ELR (cell line): ENCODE data around the gene FAM228A.
"Not testable (repeated sequence)": the region's sequence is repeated elsewhere in the genome, so short reads cannot be mapped to it uniquely, and the experiment has no call there.

Experiments used
- DNase-seq: peaks from one replicate; pipeline ENCODE4 v3.0.0-alpha.2; 2015; ENCODE audit warnings: low read depth

Gene FAM228A

DNA sequence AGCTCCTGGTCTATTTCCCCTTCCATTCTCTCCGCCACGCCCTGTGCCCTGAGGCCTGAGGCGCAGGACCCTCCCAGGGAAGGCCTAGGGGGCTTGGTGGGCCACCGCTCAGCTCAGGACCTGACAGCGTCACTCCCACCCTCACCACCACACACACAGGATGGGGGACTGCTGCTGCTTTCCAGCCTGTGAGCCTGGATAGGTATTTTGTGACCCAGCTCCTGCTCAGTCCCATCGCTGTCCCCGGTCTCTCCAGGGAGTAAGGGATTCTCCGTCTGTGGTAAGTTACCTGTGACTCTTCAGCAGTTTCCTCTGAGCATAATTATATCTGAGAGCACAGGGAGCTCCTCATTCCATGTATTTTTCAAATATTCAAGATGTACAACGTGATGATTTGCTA lies 16.3 kb downstream of the FAM228A start:
- no peak for DNase-seq

- DNase-seq: no peak
Observed at GRCh38 chr2:24191848-24192247, 17.0 kb downstream of the FAM228A start.

- DNase-seq: not testable (repeated sequence)
Observed at GRCh38 chr2:24197213-24197612, 22.4 kb downstream of the FAM228A start.

DNA sequence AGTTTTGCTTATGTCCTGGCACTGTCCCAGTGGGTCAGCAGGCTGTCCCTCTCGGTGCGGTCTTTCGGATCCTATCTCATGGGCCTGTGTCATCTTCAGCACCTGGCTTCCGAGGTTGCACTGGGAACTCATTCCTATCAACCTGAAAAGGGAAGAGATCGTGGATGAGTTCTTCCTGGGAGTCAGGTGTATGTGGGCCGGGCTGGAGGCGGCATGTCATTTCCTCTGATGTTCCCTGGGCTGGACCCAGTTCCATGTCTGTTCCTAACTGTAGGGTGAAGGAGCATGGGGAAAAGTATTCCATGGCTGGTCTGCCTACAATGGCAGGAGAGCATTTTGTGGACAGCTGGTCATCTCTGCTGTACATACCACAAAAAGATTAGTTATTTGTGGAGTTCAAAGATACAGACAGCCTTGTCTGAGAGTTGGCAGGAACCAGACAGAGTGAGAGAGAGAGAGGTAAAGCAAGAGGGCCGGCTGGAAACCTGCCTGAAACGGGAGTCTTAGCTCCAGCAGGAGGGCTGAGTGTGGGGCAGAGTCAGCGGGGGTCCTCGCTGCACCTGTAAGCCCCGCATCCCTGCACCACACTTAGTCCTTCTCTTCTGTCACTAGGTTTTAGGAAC lies 25.2 kb downstream of the FAM228A start:
- DNase-seq: no peak

GRCh38 chr2:24200799-24201198 lies 25.9 kb downstream of the FAM228A start:
- DNase-seq: no peak

DNA sequence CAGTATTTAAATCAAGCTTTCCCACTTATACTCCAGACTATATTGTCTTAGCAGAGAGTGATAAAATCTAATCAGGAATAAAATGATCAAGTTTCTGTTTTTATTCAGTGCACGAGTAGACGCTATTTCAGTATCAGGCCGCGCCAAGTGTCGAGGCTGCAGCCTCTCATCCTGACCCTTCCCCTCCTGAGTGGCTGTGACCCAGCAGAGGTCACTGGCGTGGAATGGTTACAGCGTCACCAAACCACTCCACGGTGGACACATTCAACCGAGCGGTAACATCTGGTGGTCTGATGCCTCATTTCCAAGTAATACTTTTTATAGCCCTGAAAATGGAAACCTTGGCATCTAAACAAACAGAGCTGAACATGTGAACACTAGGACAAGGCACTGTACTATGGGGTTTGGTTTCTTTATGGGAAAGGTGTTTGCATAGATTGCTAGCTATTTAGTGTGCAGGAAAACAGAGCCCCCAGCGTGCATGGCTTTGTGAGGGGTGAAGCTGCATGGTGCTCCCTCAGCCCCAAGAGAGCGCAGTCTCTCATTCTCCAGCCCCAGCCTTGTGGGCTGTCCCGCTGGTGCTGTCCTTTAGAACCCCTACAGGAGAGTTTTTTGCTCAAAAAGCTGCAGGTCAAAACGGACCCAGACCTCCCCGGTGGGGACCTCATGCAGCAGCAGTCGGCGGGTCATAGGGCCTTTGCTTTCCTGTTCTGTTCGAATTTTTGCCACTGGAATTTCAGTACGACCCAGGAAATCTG lies 28.4 kb downstream of the FAM228A start:
- no peak for DNase-seq

DNA sequence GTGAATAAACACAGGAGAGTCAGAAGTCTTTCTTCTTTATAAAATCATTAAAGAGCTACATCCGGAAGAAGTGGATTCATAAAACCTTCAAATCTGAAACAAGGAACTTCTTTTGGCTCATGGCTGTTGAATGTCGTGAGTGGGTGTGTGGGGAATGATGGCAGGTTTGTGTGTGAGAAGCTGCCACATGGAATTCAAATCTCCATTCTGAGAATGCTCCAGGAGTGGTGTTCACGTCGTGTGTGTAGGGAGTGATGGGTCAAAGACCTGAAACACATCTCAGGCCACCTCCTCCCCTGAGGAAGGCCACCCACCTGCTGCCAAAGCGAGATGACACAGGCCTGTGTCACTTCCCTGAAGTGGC lies 28.9 kb downstream of the FAM228A start:
- DNase-seq: no peak

GRCh38 chr2:24204505-24204904 lies 29.7 kb downstream of the FAM228A start:
- no peak for DNase-seq

GRCh38 chr2:24205131-24205530 lies 30.3 kb downstream of the FAM228A start:
- no peak for DNase-seq

GRCh38 chr2:24206242-24206641 lies 31.4 kb downstream of the FAM228A start:
- DNase-seq: no peak

DNA sequence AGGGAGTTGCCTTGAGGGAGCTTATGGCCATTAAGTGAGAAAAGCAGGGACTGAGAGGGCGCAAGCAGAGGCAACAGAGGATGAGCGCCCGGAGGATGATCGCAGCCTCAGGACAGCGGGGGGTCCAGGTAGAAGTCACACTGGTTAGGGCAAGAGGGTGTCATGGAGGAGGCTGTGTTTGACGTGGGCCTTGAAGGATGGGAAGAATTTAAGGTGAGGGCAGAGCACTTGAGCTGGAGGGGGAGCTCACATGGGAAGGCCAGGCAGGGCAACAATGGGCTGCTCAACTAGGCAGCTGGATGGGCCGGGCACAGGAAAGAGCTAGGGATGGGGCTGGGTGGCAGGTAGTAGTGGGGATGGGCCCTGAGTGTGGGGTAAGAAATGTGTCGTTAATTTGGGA lies 31.9 kb downstream of the FAM228A start:
- DNase-seq: no peak

- no peak for DNase-seq
Observed at GRCh38 chr2:24207359-24207758, 32.5 kb downstream of the FAM228A start.

DNA sequence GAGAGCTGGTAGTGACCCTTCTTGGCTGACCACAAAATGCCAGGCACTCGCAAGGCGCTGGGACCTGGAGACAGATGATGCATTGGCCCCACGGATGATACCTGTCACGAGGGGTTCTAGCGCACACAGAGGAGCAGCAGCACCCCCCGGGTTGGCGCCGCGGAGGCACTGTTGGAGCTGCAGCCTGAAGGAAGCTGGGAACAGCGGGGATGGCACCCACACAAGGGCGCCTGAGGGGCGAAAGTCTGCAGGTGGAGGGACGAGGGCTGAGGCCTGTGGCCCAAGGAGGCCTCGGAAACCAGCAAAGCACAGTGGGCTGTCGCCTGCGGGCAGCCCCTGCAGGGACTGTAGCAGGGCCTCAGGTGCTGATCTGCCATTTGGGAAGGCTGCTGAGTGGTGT lies 33.6 kb downstream of the FAM228A start:
- no peak for DNase-seq

- DNase-seq: no peak
Observed at GRCh38 chr2:24209389-24210105, 34.7 kb downstream of the FAM228A start.

DNA sequence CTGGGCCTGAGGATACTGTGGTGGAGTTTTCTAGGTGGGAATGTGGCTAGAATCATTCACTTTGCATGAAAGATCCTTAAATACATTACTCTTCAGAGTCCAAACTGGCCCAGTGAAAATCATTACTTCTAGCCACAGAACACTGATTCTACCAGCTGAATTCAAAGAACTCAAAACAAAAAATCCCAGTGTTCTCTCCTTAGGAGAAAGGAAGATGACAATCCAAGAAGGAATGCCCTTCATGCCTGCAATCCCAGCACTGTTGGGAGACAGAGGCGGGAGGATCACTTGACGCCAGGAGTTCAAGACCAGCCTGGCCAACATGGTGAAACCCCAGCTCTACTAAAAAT lies 35.2 kb downstream of the FAM228A start:
- no peak for DNase-seq

DNA sequence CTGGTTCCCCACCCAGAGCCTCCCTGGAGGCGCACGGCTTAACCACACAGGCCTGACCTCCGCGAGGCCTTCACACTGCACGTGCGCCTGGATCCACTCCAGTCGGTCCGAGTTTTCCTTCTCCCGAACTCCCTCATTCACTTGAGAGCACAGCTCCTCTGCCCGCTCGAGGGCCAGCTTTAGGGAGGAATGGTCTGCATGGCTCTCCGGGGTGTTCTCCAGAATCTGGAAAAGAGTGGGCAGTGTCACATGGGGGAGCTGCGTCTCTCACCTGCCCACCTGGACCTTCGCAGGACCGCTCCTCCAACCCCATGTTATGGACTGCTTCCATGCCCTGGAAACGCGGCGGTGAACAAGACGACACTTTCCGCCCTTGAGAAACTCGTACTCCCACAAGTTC lies 35.9 kb downstream of the FAM228A start:
- no peak for DNase-seq

DNA sequence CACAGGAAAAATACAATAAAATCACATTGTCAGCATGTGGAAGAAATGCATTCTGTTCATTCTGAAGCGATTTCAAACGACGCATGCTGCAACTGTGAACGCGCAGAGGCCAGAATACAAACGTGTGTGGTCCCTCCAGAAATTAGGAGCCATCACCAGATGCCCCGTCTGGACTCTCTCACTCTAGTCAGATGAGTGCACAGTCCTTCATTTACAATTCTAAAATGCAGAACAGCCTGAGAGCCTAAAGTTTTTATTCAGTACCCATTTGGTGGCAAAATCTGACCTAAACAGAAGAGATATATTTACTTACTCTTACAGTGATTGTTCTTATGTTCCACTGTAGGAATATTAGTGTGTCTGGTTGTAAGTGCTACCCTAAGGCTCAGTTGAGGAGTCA lies 36.6 kb downstream of the FAM228A start:
- no peak for DNase-seq

- no peak for DNase-seq
Observed at GRCh38 chr2:24214880-24215279, 40.0 kb downstream of the FAM228A start.

GRCh38 chr2:24220554-24221291 lies 45.9 kb downstream of the FAM228A start:
- no peak for DNase-seq

DNA sequence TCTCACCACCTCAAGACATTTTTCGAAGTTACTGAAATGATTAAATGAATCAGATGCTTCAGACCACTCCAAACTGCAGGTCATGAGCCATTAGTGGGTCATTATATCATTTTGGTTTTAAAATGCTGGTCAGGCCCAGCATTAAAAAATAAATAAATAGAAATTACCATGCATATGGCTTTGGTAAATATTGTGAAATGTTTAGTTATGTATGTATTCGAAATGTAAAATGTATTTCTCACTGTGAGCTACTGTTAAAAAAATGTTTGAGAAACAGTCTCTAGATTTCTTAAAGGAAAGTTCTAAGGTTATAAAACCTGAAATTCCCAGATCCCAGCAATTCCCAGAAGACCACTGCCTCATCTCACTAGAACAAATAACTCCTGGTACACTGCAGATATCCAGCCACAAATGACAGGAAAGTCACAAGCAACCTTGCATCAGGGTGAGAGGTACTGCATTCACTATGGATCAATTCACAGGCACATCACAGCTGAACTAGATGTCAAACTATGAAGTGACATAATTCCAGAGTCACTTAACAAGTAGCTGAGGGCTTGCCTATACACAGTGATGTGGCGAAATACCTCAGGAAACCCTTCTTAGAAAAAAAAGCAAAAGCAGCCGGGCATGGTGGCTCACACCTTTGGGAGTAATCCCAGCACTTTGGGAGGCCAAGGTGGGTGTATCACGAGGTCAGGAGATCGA lies 46.6 kb downstream of the FAM228A start:
- DNase-seq: no peak

DNA sequence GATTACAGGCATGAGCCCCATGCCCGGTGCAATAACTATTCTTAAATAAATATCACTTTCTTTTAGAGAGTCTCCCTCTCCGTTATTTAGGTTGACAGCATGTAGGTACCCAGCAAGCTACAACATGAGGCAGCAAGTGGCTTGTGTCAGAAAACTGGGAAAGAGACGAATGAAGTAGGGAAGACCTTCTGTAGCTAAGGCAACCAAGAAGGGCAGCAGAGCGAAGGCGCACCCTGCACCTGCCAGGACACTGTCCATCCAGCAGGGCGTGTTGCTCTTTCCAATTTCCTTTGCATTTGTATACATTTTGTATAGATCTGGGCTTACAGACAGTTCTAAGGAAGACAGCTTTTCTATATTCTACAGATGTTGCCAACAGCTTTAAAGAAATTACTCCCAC lies 48.1 kb downstream of the FAM228A start:
- DNase-seq: no peak
